Measurements from ENCODE around the gene HOXB2. TPM values are rescaled to one million over a fixed set of nuclear protein-coding genes. Genes with fewer than 3 reads are reported as not detected.

HOXB2 gene
- total and polyA plus RNA-seq, 2 of the 8 experiments (the other 6 are each of a cell fraction or from before 2014, with no cell fraction given) = not detected

- no peak for TF ChIP-seq CHD7 (IDR thresholded peaks at IDR 0.05; ENCODE audit: insufficient replicate concordance, low read length)
- no peak for TF ChIP-seq PHF8 (conservative IDR thresholded peaks at IDR 0.05; ENCODE audit: low read depth, low read length)
- no peak for TF ChIP-seq EP300 (IDR thresholded peaks at IDR 0.05; ENCODE audit: borderline replicate concordance in 1 of 2, low read depth in 2 of 2, low read length in 2 of 2)
- no peak for TF ChIP-seq ATF3 (IDR thresholded peaks at IDR 0.05; ENCODE audit: insufficient read depth, low read depth, low read length)
- no peak for TF ChIP-seq E2F6 (IDR thresholded peaks at IDR 0.05)
- TF ChIP-seq CHD2 (IDR thresholded peaks at IDR 0.05; ENCODE audit: low read length) = no peak
- no peak for TF ChIP-seq CREB1 (IDR thresholded peaks at IDR 0.05)
- TF ChIP-seq RFX5 (IDR thresholded peaks at IDR 0.05; ENCODE audit: borderline replicate concordance, low read depth, low read length) = no peak
These were observed 5.7 kb downstream of the HOXB2 start (continued) for GRCh38 chr17:48539177-48539576.
